Measurements from ENCODE around the gene ITPR1.

Gene ITPR1

DNA sequence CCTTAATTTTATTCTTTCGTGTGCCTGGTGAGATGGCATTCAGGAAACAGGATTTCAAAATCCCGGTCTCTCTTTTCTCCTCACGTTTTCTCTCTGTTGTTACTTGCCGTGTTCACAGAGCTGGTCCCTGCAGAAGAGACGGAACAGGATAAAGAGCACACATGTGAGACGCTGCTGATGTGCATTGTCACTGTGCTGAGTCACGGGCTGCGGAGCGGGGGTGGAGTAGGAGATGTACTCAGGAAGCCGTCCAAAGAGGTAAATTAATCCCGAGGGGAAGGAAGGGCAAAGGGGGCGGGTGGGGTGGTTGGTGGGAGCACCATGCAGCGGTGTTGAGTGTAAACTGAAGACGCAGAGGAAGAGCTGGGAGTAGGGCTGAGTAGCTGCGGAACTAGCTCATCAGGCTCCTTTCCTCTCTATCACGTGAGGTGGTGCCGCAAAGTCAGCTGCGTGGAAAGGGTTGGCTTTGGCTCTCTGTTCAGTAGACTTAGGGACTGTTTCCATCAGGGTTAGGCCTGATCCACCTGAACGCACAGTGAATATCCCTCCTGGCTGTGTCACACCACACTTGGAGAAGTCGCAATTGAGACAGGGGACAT, 321.3 kb downstream of the ITPR1 start:
- DNase-seq (ENCODE audit: low read depth), result no peak

DNA sequence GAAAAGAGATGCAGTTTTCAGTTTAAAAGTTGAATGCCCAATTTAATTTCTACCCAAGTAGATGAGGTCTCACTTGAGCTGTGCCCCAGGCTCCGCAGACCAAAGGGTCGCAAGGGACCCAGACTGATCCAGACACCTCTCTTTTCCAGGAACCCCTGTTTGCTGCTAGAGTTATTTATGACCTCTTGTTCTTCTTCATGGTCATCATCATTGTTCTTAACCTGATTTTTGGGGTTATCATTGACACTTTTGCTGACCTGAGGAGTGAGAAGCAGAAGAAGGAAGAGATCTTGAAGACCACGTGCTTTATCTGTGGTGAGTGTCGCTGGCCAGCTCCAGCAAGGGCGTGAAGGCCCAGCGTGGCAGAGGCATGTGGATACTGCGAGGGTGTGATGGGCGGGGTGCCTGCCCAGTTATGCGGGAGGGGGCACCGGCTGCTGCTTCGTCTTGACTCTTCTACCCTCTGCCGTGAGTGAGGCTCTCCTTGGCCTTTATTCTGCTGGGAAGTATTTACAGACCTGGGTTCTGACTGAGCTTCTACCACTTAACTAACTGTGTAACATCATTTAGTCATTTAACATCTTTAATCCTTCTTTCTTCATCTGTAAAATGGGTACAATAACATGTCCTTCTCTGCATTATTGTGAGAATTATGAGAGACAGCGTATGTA, 321.9 kb downstream of the ITPR1 start:
- no peak for DNase-seq (ENCODE audit: low read depth)

DNA sequence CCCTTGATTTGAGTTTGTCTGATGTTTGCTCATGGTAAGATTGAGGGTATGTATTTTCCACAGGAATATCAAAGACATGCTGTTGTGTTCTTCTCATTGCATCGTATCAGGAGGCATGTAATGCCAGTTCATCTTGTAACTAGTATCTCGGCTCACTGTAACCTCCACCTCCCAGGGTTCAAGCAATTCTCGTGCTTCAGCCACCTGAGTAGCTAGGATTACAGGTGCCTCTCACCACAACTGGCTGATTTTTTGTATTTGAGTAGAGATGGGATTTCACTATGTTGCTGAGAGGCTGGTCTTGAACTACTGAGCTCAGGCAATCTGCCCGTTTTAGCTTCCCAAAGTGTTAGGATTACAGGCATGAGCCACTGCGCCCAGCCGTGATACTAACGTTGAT, 323.2 kb downstream of the ITPR1 start:
- no peak for DNase-seq (ENCODE audit: low read depth)

DNA sequence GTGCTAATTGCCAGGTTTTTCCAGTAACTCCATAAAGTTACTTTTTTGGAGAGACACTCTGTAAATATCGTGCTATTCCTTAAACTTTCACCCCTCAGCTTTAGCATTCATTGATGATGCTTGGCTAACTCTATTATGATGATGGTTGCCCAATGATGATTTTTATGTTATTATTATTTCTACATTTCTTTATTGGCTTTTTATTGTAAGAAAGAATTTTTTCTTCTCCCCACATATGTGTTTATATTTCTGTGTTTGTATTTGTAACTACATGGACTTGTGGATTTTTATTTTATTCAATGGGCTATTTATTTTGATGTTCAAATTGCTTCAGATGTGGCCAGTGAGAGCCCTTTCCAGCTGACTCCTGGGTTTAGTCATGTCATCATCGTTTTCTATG, 323.6 kb downstream of the ITPR1 start:
- DNase-seq (ENCODE audit: low read depth), result no peak

DNA sequence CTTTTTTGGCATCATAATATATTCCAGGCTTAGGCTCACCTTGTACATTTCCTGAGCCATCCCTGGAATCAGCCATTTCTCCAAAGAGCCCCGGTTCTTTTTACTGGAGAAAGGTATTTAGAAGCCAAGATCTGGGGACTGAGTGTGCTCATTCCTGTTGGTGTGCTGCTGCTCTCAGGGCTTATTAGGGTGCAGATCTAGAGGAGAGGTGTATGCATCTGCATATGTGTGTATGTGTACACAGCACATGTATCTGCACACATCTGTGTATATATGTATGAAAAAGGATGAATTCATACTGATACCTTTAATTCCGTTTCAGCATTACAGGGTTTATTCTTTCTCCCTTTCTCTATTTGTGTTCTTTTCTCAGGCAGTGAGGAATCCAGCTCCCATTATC, 324.0 kb downstream of the ITPR1 start:
- no peak for DNase-seq (ENCODE audit: low read depth)

DNA sequence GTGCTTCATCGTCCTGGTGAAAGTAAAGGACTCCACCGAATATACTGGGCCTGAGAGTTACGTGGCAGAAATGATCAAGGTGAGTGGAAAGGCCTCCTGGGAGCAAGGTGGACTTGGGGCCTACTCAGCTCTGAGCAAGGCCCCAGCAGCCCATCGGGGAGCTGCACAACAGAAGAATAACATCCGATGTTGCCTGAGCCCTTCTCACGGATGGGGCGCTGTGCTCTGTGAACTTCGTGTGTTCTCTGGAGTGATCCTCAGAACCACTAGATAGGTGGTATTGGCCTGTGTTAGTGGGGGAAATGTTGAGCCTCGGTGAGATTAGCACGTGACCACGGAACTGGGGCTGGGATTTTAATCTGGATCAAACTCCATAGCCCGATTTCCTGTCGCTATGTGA, 325.0 kb downstream of the ITPR1 start:
- no peak for DNase-seq (ENCODE audit: low read depth)

DNA sequence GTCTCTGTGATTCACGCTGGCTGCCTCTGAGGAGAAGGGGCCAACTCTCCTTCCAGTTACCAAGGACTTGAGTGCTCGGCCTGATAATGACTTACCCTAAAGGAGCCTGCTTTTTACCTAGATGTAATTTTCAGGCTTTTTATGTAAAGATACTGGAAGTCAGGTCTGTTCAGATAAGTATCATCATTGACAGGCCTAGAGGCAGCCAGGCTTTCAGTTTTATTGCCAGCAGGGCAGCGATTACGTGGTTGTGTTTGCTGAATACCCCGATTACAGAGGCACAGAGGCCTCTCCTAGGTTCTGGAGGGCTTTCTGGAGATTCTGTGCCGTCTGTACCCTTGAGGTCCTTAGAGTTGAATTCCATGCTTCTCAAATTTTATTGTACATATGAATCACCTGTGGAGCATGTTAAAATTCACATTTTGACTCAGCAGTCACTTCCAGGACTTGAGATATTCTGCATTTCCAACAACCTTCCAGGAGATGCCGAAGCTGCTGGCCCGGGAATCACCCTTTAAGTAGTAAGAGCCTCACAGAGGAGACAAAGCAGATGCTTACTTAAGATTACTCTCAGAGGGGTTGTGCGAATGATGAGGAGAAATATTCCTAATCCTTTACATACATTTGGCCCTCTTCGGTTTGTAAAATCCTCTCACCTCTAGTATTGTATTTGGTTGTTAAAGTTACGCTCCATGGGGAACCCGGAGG, 326.0 kb downstream of the ITPR1 start:
- no peak for DNase-seq (ENCODE audit: low read depth)

DNA sequence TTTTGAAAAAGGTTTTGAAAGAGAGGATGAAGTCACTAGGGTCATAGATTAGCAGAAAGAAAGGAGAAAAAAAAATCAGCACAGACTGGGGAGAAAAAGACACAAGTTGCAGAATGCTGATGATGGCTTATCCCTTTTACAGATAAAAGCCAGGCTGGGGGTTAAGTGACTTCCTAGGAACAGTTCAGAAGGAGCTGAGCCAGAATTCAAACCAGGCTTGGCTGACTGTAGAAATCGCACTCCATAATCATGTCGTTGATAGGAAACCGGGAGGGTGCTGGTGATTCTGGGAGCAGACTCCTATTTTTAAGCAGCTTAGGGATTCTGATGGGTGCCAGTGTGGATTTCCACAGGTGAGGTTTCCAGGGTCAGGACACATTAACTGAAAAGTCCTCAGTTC, 326.6 kb downstream of the ITPR1 start:
- DNase-seq (ENCODE audit: low read depth), result no peak

DNA sequence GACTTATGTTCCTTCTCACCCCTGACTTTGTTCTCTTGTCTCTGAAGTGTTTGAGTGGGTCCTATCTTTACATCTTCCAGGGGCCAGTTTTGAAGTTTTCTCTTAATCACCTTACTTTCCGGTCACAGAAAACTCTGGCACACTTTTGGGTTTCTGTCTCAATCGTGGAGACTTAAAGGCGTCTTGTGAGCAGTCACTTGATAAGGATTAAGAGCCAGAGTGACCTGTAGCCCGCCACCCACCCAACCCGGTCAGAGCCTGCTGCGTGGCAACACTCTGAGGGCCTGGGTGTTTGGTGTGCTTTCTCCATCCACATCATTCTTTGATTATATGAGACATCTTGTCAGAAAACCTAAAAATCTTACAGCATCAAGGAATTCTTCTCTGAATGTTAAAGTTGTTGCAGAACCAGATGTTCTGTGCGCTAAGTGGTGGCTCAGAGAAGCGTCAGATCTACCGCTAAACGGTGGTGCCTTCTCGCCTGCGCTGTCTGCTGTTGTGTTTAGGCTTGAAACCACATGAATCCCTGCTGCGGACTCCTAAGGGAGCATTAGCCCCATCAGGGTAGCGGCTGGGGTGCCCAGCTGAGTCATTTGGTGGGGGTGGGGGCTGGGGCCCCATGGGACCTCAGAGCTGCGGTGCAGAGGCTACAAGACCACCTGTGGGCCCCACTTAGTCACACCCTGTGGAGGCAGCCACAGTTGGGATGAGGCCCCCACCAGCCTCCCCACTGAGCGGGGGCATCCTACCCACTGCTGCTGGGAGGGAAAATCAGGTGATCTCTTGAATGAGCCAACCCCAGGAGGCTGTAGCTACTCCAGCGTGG, 327.4 kb downstream of the ITPR1 start:
- no peak for DNase-seq (ENCODE audit: low read depth)

DNA sequence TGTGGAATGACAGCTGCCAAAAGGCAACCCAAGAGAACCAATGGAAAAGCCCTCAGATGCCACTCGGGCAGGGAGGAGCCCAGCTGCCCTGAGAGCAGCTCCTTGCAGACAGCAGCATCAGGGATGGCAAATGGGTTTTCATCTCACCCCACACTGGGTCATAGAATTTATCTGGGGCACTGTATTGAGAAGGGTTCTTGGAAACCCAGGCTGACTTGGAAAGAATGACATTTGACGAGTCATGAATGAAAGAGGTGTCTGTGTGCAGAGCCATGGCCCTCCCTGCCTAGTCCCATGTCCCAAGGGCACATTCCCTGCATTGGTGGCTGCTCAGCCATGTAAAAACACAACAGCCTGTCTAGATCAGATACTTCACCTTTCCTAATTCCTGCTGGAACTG, 328.2 kb downstream of the ITPR1 start:
- DNase-seq (ENCODE audit: low read depth), result no peak

DNA sequence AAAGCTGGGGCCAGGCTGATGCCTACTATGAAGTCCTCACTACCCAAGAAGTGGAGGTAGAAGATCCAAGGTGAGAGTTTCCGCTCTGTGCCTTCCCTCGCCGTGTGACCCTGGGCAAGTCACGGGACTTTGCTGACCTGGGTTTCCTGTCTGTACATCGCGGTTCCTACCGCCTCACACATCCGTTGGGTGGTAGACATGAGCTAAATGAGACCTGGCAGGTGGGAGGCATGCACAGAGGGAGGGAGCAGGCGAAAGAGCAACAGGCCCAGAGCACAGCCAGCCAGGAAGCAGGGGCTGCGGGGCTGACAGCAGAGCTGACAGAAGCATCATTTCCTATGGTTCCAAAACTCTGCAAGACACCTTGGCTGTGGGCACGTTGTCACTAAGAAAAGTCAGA, 328.8 kb downstream of the ITPR1 start:
- DNase-seq (ENCODE audit: low read depth), result no peak

DNA sequence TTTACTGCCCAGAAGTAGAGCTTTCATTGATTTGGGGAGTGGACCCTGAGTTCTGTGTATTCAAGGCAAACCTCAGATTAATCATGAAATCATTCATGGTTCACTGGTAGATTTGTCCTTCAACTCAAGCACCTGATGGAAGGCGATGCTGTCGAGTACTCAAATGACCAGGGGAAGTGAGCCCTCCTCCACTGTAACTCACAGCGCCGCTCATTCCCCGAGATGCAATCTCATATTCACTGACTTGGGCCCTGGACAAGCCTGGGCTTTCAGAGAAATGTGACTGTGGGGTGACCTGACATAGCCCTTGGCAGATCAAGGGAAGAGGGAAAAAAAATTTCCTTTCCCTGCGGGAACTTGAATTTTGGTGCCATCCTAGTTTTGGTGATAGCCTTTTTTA, 329.4 kb downstream of the ITPR1 start:
- DNase-seq (ENCODE audit: low read depth), result no peak

DNA sequence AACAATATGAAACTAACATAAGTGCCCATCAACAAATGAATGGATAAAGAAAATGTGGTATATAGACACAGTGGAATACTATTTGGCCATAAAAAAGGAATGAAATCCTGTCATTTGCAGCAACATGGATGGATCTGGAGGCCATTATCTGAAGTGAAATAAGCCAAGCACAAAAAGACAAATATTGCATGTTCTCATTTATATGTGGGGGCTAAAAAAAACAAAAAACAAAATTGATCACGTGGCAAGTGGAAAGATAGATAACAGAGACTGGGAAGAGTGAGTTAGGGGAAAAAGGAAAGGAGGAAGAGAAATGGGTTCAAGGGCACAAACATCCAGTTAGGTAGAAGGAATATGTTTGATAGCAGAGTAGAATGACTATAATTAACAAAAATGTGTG, 330.2 kb downstream of the ITPR1 start:
- no peak for DNase-seq (ENCODE audit: low read depth)

DNA sequence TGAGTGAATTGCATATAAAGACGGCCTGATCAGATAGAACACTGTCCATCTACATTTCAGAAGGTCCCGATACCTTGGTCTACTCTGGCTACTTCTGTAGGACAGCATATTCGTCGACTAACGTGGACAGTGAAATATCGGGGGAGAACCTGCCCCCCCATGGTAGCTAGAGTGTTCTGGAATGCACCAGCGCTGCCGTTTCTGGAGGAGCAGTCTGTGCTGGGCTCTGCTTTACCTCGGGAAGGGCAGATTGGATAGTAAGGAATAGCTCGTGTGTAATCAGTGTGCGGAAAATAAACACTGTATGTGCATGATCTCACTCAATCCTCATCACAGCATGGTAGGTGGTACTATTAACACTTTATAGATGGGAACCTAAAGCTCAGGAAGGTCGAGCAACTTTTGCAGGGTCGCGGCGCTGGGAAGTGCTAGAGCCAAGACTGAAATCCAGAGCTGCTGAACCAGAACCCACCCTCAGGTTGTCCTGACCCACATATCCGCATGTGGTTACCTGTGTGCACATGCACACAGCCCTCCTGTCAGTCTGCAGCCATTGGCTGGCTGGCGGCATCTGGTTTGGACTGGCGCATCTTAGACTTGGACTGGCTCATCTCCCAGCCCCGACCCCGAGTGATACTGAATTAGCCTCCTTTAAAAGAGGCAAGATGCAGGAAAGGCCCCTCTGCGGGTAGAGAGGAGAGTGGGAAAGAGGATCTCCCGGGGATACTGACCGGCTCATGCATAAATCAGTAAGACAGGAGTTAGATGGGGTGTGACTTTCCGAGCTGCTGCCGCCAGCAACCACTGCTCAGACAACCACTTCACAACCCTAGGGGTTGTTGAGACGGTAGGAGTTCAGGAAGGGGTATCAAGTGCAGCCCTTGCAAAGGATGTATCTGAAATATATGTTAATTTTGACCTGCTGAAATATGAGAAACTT, 331.1 kb downstream of the ITPR1 start:
- no peak for DNase-seq (ENCODE audit: low read depth)

DNA sequence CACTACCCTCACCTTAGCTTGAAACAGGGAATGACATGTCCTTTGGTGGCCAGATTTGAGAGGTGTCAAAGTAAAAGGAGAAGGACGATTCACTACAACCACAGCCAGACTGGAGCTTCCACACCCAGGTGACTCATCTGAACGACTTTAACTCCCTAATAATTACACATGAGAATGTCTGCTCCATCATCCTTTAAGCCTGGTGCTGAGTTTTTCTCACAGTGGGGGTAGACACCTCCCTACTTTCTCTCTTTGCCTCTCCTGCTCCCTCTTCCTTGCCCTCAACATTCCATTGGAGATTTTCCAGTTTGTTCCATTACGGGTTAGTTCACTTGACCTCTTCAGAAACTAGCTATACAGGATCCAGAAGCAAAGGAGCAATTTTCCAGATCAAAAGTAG, 331.8 kb downstream of the ITPR1 start:
- peak; percentile 36 for DNase-seq (ENCODE audit: low read depth)

DNA sequence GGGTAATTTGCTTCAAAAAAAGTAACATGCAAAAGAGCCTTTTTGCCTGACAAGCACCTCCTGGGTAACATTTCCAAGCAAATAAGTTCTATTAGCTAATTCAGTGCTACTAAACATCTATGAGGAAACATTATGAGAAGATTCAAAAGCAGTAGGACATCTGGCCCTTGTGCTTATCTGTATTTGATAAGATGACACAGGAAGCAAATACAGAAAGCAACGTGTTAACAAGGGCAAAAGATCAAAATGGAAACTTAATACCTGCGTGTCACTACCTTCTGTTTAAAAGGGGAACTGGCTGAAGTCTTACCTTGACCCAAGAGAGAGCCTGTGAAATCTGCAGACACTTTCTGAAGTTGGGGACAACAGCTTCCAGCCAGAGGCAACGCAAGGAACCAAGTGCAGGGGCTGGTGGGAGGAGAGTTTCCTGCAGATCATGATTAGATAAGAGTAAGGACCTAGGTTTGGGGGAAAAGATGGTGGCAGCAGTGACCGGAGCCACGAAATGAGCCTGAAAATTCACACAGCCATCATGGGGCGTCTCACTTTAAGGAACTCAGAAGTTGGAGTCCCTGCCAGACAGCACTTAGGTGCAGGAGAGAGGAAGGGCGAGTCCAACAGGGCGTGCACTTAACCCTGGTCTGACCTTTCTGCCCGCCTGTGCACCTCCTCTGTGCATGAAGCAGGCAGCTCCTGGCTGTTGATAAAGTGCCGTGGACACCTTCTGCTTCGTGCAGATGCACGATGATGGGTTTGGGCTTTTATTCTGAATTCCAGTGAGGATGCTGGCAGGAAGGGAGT, 332.5 kb downstream of the ITPR1 start:
- DNase-seq (ENCODE audit: low read depth), result no peak

DNA sequence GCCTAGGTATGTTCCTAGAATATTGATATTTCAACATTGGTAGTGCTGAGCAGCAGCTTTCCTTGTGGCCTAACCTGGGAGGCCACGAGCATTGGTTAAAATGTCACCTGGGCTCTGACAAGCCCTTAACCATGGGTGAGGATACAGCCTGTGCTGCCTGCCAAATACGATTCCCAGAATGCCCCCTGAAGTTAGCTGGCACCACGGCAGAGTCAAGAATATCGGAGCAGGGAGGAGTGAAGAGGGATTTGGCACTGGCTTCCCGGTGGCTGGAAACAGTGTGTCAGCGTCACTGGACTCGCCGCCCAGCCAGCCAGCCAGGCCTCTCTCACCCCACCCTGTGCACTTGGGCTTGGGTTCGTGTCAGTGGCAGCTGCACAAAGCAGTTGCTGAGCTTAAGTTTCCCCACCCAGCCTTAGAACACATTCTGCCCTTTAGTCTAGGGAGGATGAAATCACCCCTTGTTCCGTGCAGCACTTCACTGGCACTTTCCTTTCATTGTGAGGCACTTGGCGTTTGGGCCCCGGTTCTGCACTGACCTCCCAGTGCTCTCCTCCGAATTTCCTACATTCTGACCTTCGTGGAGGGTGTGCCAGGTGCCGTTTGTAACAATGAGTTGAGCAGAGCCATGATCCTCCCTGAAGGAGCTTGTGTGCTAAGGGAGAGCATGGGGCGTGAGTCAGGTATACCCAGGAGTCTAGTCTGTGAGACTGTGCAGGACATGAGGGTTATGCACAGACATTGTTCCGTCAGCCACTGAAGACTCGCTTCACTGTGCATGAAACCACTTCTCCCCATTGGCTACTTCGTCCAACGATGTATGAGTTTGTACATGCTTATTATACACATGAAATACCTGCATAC, 333.3 kb downstream of the ITPR1 start:
- DNase-seq (ENCODE audit: low read depth), result no peak

DNA sequence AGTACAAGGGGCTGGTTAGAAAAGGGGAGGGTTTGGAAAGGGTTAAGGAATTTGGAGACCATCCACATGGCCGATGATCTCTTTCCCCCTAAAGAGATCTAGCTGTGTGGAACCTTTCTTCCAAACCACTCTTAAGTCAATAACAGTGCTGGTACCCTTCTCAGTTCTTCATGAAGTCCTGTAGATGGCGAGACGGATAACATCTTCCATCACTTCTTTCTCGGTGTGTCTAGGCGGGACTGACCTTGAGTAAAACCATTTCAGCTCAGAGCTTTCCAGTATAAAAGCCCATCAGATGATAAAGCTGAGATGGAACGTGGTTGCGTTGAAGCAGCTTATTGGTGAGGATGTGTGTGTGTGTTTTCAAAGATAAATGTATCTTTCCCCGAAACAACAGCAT, 334.6 kb downstream of the ITPR1 start:
- DNase-seq (ENCODE audit: low read depth), result no peak

DNA sequence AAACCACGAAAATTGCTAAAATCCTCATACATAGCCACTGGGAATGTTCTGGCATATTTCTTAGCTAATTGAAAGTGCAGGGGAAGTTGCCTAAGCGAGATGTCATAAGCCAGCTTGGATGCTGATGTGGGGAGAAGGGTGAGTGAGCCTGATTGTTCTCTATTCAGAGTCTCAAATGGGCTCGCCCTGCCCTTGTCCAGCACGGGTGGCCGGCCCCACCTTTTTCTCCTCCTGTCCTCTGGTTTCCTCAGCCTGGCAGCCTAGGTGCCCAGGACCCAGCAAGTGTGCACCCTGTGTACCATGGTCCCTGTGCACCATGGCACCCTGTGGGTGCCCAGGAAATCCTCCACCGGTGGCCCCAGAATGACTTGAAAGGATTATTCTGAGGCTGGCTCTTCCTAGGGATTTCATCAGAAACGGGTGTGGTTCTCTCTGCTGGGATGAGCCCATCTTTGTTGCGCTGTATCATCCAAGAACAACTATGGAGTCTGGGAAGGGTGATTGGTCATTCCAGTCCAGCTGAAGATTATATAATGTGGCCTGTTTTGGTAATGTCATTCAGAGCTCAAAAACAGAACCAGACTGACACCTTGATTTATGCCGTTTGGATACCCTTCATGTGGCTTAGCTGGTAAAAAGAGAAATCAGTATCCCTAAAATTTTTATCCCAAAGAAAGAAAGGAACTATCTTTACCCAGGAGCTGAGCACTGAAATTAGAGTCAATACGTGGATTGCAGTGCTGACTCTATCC, 335.3 kb downstream of the ITPR1 start:
- DNase-seq (ENCODE audit: low read depth), result peak; percentile 45
